Measurements from ENCODE around the gene IL2RA. TPM values are rescaled to one million over a fixed set of nuclear protein-coding genes. Genes with fewer than 3 reads are reported as not detected.

Gene IL2RA
- total RNA-seq, 1 experiment from 2014 or later = not detected

DNA sequence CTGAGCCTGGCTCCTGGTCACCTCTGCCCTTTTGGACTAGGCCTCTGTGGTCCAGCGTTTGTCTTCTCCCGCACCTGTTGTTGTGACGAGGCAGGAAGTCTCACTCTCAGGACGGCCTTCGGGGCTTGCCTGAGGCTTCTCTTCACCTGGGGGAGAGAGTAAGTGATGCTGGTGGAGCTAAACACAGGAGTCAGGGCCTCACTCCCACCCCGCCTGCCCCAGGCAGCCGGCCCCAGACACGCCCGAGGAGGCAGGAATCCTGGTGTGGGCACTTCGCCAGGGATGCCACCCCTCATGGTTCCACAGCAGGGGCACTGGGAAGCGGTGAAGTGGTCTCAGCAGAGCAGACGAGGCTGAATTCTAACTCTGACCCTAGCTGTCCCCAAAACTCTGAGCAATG is 42.4 kb downstream of the IL2RA start:
- DNase-seq = no peak
- no CpG with 5 or more reads among the region's 12 CpGs for WGBS (ENCODE audit: extremely low coverage, insufficient read length, low lambda C conversion rate)
- Histone ChIP-seq H2BK5ac (ENCODE audit: insufficient read length, low read length) (no peak overlapping the region), H3K14ac (ENCODE audit: insufficient read depth, low read length) (no peak overlapping the region), H3K23me2 (ENCODE audit: insufficient read length, low read depth, low read length, poor library complexity, severe bottlenecking) (no peaks in the 10 kb centered on the region), H3K4ac (ENCODE audit: low read depth, low read length) (no peak overlapping the region), H3K18ac (ENCODE audit: insufficient read length, low read depth, low read length) (no peak overlapping the region), H4K8ac (replicated peaks; ENCODE audit: insufficient read length, low read depth, low read length) (no peak overlapping the region), H3K23ac (ENCODE audit: insufficient read length, low read depth, low read length) (no peak overlapping the region), H2AFZ (ENCODE audit: low read length) (no peak overlapping the region), H3K79me2 (ENCODE audit: insufficient read depth, low read length) (no peaks in the 10 kb centered on the region), H3K4me2 (ENCODE audit: insufficient read depth, insufficient read length, low read length) (no peak overlapping the region), H2AK5ac (ENCODE audit: insufficient read length, low read length) (no peak overlapping the region), H3K4me1 (ENCODE audit: insufficient read depth, low read length) (no peaks in the 10 kb centered on the region), H2BK120ac (ENCODE audit: low read depth, low read length, poor library complexity, severe bottlenecking) (no peak overlapping the region), H3K9me3 (ENCODE audit: control insufficient read depth, low read depth, low read length) (no peaks in the 10 kb centered on the region), H3T11ph (ENCODE audit: low read length) (no peak overlapping the region), H3K27ac (ENCODE audit: insufficient read length, low read depth, low read length) (no peak overlapping the region), H2BK12ac (ENCODE audit: insufficient read length, low read depth, low read length) (no peak overlapping the region), H2BK15ac (ENCODE audit: low read depth, low read length) (no peak overlapping the region), H3K56ac (ENCODE audit: insufficient read length, low read depth, low read length) (no peak overlapping the region), H4K20me1 (ENCODE audit: control insufficient read depth, insufficient read depth, insufficient read length) (no peaks in the 10 kb centered on the region), H3K27me3 (ENCODE audit: insufficient read depth, low read length) (no peaks in the 10 kb centered on the region), H3K9ac (ENCODE audit: extremely low read depth, insufficient read length, low read length) (no peak overlapping the region), H4K5ac (ENCODE audit: insufficient read length, low read depth, low read length) (no peak overlapping the region), H2BK20ac (ENCODE audit: low read depth, low read length, poor library complexity, severe bottlenecking) (no peak overlapping the region), H3K79me1 (ENCODE audit: insufficient read depth, low read depth, low read length, poor library complexity, severe bottlenecking) (no peaks in the 10 kb centered on the region), H4K91ac (ENCODE audit: insufficient read length, low read depth, low read length) (no peak overlapping the region)
- peaks cover 5% of the 10 kb centered on the region for H3K27me3 Mint-ChIP-seq (ENCODE audit: low read depth)
- no peak overlapping the region for H3K27ac Mint-ChIP-seq
- no peaks in the 10 kb centered on the region for H3K4me1 Mint-ChIP-seq
- H3K36me3 Mint-ChIP-seq (ENCODE audit: insufficient read depth in 1 of 3, low read depth in 3 of 3) = no peaks in the 10 kb centered on the region; a peak in 1 of 7 replicates
- H3K9me3 Mint-ChIP-seq = peaks cover 0 to 3% of the 10 kb centered on the region in 2 experiments; a peak in 1 of 5 replicates
- H3K4me3 Mint-ChIP-seq = no peak overlapping the region
- TF ChIP-seq, protein P1, sequence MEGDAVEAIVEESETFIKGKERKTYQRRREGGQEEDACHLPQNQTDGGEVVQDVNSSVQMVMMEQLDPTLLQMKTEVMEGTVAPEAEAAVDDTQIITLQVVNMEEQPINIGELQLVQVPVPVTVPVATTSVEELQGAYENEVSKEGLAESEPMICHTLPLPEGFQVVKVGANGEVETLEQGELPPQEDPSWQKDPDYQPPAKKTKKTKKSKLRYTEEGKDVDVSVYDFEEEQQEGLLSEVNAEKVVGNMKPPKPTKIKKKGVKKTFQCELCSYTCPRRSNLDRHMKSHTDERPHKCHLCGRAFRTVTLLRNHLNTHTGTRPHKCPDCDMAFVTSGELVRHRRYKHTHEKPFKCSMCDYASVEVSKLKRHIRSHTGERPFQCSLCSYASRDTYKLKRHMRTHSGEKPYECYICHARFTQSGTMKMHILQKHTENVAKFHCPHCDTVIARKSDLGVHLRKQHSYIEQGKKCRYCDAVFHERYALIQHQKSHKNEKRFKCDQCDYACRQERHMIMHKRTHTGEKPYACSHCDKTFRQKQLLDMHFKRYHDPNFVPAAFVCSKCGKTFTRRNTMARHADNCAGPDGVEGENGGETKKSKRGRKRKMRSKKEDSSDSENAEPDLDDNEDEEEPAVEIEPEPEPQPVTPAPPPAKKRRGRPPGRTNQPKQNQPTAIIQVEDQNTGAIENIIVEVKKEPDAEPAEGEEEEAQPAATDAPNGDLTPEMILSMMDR (conservative IDR thresholded peaks at IDR 0.05) = no peak

Measured in H9 (cell line).